B cell (primary cell): ENCODE results near the gene ISCU. TPM values are rescaled to one million over a fixed set of nuclear protein-coding genes. Genes with fewer than 3 reads are reported as not detected.

Experiments used
- ATAC-seq: fragments of 200-7000 bp; cut with Tn5 transposase; one replicate; pipeline ENCODE4 v1.10.0; 2021; ENCODE audit warnings: low read depth, mild to moderate bottlenecking, moderate number of reproducible peaks, moderate library complexity
- CTCF ChIA-PET: fragments of 350-600 bp; sonication (Branson Sonifier 250); formaldehyde crosslinking; loops from one replicate; lab custom pipeline; 2021; ENCODE audit warnings: antibody characterized with exemption, inconsistent platforms; lab: Charles Lee
- POLR2A ChIA-PET: fragments of 350-600 bp; sonication (Branson Sonifier 250); formaldehyde crosslinking; loops from one replicate; lab custom pipeline; 2021; ENCODE audit warnings: antibody characterized with exemption; lab: Charles Lee
- DNase-seq: peaks from one replicate; pipeline ENCODE4 v3.0.0; 2013
- H2AFZ ChIP-seq: 2 replicates; pipeline ENCODE4 v1.6.1; 2012; ENCODE audit warnings: mild to moderate bottlenecking, low read depth, low read length; ENCODE audit not compliant: insufficient read depth, poor library complexity, severe bottlenecking
- H3K27ac ChIP-seq, 2 donors: 1 replicate in 1 of 2; 2 replicates in 1 of 2; pipeline ENCODE4 v1.5.1; 2012 to 2013; ENCODE audit warnings: low read length in 2 of 2, mild to moderate bottlenecking in 2 of 2, moderate library complexity in 1 of 2
- H3K27me3 ChIP-seq, 4 experiments: fragments of 200-600 bp in 1 of 4; sonication (generic) in 1 of 4; replicated peaks in 1 of 4; 1 replicate in 2 of 4; 2 replicates in 2 of 4; pipeline versions ENCODE4 v1.6.1 to v1.7.0; 2013 to 2016; ENCODE audit warnings: low read length in 3 of 4, mild to moderate bottlenecking in 2 of 4, mixed read lengths in 1 of 4, moderate library complexity in 1 of 4; ENCODE audit not compliant: insufficient read depth in 4 of 4, control insufficient read depth in 3 of 4; ENCODE audit errors: control extremely low read depth in 1 of 4
- H3K36me3 ChIP-seq, 2 experiments: replicated peaks in 1 of 2; 1 replicate in 1 of 2; 2 replicates in 1 of 2; pipeline versions ENCODE4 v1.6.1 to v1.7.1; 2013; ENCODE audit warnings: low read length in 1 of 2; ENCODE audit not compliant: insufficient read depth in 2 of 2, control insufficient read depth in 1 of 2; ENCODE audit errors: control extremely low read depth in 1 of 2, extremely low read depth in 1 of 2
- H3K4me1 ChIP-seq, 2 donors: fragments of 200-600 bp in 1 of 2; sonication (generic) in 1 of 2; 1 replicate in 1 of 2; 2 replicates in 1 of 2; pipeline versions ENCODE4 v1.5.1 to v1.6.1; 2013 to 2017; ENCODE audit warnings: low read length in 2 of 2; ENCODE audit not compliant: control insufficient read depth in 2 of 2, insufficient read depth in 2 of 2
- H3K4me2 ChIP-seq: replicated peaks from 2 replicates; pipeline ENCODE3; 2012; ENCODE audit warnings: mild to moderate bottlenecking, low read depth, low read length; ENCODE audit not compliant: poor library complexity, severe bottlenecking
- H3K4me3 ChIP-seq, 5 experiments: fragments of 200-600 bp in 1 of 5; sonication (generic) in 1 of 5; 1 replicate in 3 of 5; 2 replicates in 2 of 5; pipeline versions ENCODE4 v1.5.1 to v1.7.0; 2011 to 2016; ENCODE audit warnings: low read length in 4 of 5, mild to moderate bottlenecking in 4 of 5, low read depth in 2 of 5, control low read depth in 1 of 5, moderate library complexity in 1 of 5; ENCODE audit not compliant: insufficient read depth in 1 of 5; ENCODE audit errors: control extremely low read depth in 1 of 5, extremely low read depth in 1 of 5
- H3K79me2 ChIP-seq: fragments of 200-600 bp; sonication (generic); one replicate; pipeline ENCODE4 v1.6.0; 2016; ENCODE audit warnings: low read length; ENCODE audit not compliant: control insufficient read depth, insufficient read depth
- H3K9ac ChIP-seq: fragments of 200-600 bp; sonication (generic); 2 replicates; pipeline ENCODE4 v1.6.1; 2017; ENCODE audit warnings: mild to moderate bottlenecking, low read length, moderate library complexity
- H3K9me3 ChIP-seq, 3 donors: one replicate each; pipeline versions ENCODE4 v1.6.1 to v1.7.1; 2013; ENCODE audit warnings: low read length in 2 of 3; ENCODE audit not compliant: control insufficient read depth in 2 of 3, insufficient read depth in 1 of 3; ENCODE audit errors: control extremely low read depth in 1 of 3
- H4K20me1 ChIP-seq: 2 replicates; pipeline ENCODE4 v1.6.0; 2012; ENCODE audit warnings: mild to moderate bottlenecking, low read length; ENCODE audit not compliant: insufficient read depth, control insufficient read depth, poor library complexity, severe bottlenecking
- H3K27ac Mint-ChIP-seq: one replicate; pipeline ENCODE4 v1.8.0; 2021; ENCODE audit warnings: mixed read lengths
- H3K27me3 Mint-ChIP-seq: one replicate; pipeline ENCODE4 v1.8.0; 2021; ENCODE audit warnings: mixed read lengths
- H3K4me1 Mint-ChIP-seq: one replicate; pipeline ENCODE4 v1.8.0; 2021; ENCODE audit warnings: mixed read lengths
- H3K4me3 Mint-ChIP-seq: one replicate; pipeline ENCODE4 v1.8.0; 2021; ENCODE audit warnings: mixed read lengths
- H3K9me3 Mint-ChIP-seq: one replicate; pipeline ENCODE4 v1.8.0; 2022; ENCODE audit warnings: mixed read lengths; ENCODE audit not compliant: insufficient read depth
- CTCF ChIP-seq: fragments of 200-600 bp; IDR thresholded peaks from one replicate; pipeline ENCODE4 v1.8.0; 2022; ENCODE audit warnings: antibody characterized with exemption, mild to moderate bottlenecking
- EZH2 ChIP-seq: IDR thresholded peaks from 2 replicates; pipeline ENCODE4 v1.6.1; 2012; ENCODE audit warnings: borderline replicate concordance, low read depth, mild to moderate bottlenecking, moderate library complexity, low read length; ENCODE audit not compliant: insufficient read depth, poor library complexity, severe bottlenecking
- WGBS: methylation state at CpG from one replicate; pipeline ENCODE4 v1.1.5; 2013; ENCODE audit warnings: missing lambda C conversion rate; ENCODE audit not compliant: insufficient coverage; 5-methylcytosine and 5-hydroxymethylcytosine counted together
- intact Hi-C: fragments of 100-400 bp; cut with micrococcal nuclease; formaldehyde crosslinking; loops from one replicate; pipeline ENCODE4 v1.10.0; 2022
- polyA plus RNA-seq: library from polyadenylated mRNA; depleted of rRNA; stranded (reverse); fragments of >200 nt; gene quantifications from 2 replicates; pipeline ENCODE4 v1.2.3, GENCODE V29; 2012
- total RNA-seq, 2 donors: library from RNA; stranded (reverse); fragments of 120-200 nt in 1 of 2; gene quantifications; 1 replicate in 1 of 2; 2 replicates in 1 of 2; pipeline versions ENCODE4 v1.2.3 to v1.2.4, GENCODE V29; 2013 to 2022

The ISCU gene
- total and polyA plus RNA-seq, 2 donors (not counting 1 experiment from before 2014, with no cell fraction given): 173 to 209 TPM

GRCh38 chr12:108518716-108519496, 43.5 kb upstream of the ISCU start:
- Histone ChIP-seq H3K27ac (no peak overlapping the region), H3K36me3 (peaks cover 1 to 58% of the 10 kb centered on the region in 2 experiments), H2AFZ (no peak overlapping the region), H3K79me2 (peaks cover 8% of the 10 kb centered on the region), H3K4me3 (no peak overlapping the region), H3K4me1 (peaks cover 6 to 17% of the 10 kb centered on the region in 2 donors), H3K4me2 (no peak overlapping the region), H3K27me3 (no peaks in the 10 kb centered on the region), H3K9me3 (no peaks in the 10 kb centered on the region), H4K20me1 (no peaks in the 10 kb centered on the region), H3K9ac (no peak overlapping the region)
- H3K9me3 Mint-ChIP-seq: no peaks in the 10 kb centered on the region
- no peak for DNase-seq
- no peak overlapping the region for H3K27ac Mint-ChIP-seq
- no peak overlapping the region for H3K4me3 Mint-ChIP-seq
- 99% methylated on average over 36 of the region's 39 CpGs for WGBS
- ChIA-PET CTCF (interaction anchor here (0.7 to 1.1 kb wide), 3 partner anchors 98 to 432 kb away, joined by 3 to 5 read pairs (median 3); no protein-coding TSS in a partner anchor), POLR2A (interaction anchor here (0.7 kb wide), 1 partner anchor 101 kb away, joined by 5 read pairs; no protein-coding TSS in a partner anchor)
- H3K27me3 Mint-ChIP-seq: no peaks in the 10 kb centered on the region
- peaks cover 17% of the 10 kb centered on the region for H3K4me1 Mint-ChIP-seq
- TF ChIP-seq EZH2 (no peak), CTCF (no peak)
- ATAC-seq: no peak
- intact Hi-C loops: loop anchor here (5.0 kb wide), 1 partner anchor 283 kb away; no protein-coding TSS in a partner anchor

- Mint-ChIP-seq H3K27me3 (no peaks in the 10 kb centered on the region), H3K4me1 (peaks cover 17% of the 10 kb centered on the region), H3K9me3 (no peaks in the 10 kb centered on the region), H3K27ac (peak overlapping the region; percentile 53), H3K4me3 (no peak overlapping the region)
- Histone ChIP-seq H3K9ac (no peak overlapping the region), H3K4me1 (peaks cover 6 to 14% of the 10 kb centered on the region in 2 donors), H2AFZ (no peak overlapping the region), H3K9me3 (no peaks in the 10 kb centered on the region), H3K36me3 (peaks cover 3 to 64% of the 10 kb centered on the region in 2 experiments), H3K27me3 (no peaks in the 10 kb centered on the region), H3K79me2 (peaks cover 8% of the 10 kb centered on the region), H3K4me2 (no peak overlapping the region), H3K4me3 (no peak overlapping the region), H4K20me1 (no peaks in the 10 kb centered on the region), H3K27ac (no peak overlapping the region)
- DNase-seq (peak; percentile 33), ATAC-seq (no peak)
- 73% methylated on average over 3 of the region's 4 CpGs for WGBS
- intact Hi-C loops: loop anchor here (5.0 kb wide), 1 partner anchor 283 kb away; no protein-coding TSS in a partner anchor
- POLR2A ChIA-PET: interaction anchor here (0.7 kb wide), 1 partner anchor 101 kb away, joined by 5 read pairs; no protein-coding TSS in a partner anchor
- CTCF ChIA-PET: interaction anchor here (0.6 to 1.1 kb wide), 7 partner anchors 21 to 868 kb away, joined by 3 to 5 read pairs (median 3); no protein-coding TSS in a partner anchor
- no peak for TF ChIP-seq EZH2
- TF ChIP-seq CTCF: peak; percentile 6
Measured at GRCh38 chr12:108519558-108519957, 42.8 kb upstream of the ISCU start.
